D721Med (cell line): ENCODE measurements around the gene EMILIN1.
"Not testable (repeated sequence)": the region's sequence is repeated elsewhere in the genome, so short reads cannot be mapped to it uniquely, and the experiment has no call there.

Experiments
- DNase-seq: peaks from one replicate; pipeline ENCODE4 v3.0.0; 2011; ENCODE audit warnings: low spot score; ENCODE audit not compliant: insufficient read length
- FAIRE-seq: peaks from 2 replicates; lab custom pipeline; 2011; peaks lifted over from hg19 to GRCh38; lab: Jason Lieb, UNC
- CTCF ChIP-seq: IDR thresholded peaks from 2 replicates; pipeline ENCODE4 v1.5.1; 2012; ENCODE audit warnings: mild to moderate bottlenecking, control low read depth; ENCODE audit not compliant: insufficient read depth; ENCODE audit errors: missing control alignments

Gene EMILIN1

GRCh38 chr2:27073782-27074181 is 4.6 kb upstream of the EMILIN1 start:
- FAIRE-seq (no peak), DNase-seq (no peak)
- no peak for TF ChIP-seq CTCF

- no peak for DNase-seq
- FAIRE-seq = no peak
- TF ChIP-seq CTCF = no peak
These were observed 3.5 kb upstream of the EMILIN1 start for GRCh38 chr2:27074738-27075565.

GRCh38 chr2:27075566-27075871 is 2.9 kb upstream of the EMILIN1 start:
- DNase-seq, FAIRE-seq: not testable (repeated sequence)

DNA sequence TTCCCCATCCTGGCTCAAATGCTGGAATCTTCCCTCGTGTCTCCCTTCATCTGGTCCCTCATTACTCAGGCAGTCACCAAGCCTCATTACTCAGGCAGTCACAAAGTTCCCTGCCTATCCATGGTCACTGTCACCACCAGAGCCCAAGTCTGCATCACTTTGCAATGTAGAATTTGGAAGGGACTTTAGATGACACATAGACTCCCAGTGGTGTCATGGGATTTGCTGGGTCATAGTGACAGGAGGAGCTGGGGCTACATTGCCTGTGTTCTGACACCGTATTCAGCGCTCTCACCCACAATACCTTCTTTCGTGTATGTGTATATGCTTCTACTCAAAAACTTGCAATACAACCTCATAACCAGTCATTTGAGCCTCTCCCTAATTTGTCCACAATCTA is 2.1 kb upstream of the EMILIN1 start:
- no peak for FAIRE-seq
- TF ChIP-seq CTCF = no peak
- no peak for DNase-seq

GRCh38 chr2:27077231-27077630 is 1.2 kb upstream of the EMILIN1 start:
- no peak for DNase-seq
- FAIRE-seq = no peak
- no peak for TF ChIP-seq CTCF

DNA sequence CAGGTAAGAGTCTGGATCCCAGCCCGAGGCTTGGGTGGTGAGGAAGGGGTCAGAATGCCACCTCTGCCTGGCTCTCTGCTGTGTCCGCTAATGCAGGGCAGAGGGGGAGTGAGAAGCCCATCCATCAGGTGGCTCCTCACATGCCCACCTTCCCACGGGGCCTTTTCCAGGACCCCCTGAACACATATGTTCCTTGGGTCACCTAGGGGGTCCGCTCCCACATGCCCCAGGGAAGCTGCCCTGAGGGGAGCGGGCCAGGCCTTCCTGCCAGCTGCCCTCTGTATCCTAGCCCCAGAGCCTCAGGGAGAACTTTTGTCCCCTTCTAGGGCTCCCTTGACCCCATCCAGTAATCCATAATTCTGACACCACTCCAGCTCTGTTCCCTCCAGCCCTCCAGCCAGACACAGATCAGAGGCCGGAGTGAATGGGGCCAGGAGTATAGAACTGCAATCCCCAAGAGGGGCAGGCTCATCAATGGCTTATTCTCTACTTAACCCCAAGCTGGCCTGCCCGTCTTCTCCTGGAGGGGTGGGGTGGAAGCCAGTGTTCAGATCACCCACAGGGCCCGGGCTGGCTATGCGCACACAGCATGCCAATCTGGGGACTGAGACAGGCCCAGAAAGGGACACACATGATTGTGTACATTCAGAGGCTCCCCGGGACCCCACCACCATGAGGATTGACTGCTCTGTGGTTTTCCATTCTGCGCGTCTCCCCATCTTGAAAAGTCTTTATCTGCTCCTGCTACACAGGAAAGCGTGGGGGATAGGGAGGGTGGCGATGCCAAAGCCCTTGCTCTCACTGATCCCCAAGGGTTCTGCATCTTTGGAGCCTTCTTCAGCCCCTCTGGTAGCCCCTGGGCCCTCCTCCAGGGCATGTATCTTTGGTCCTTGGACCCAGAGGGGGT is 1.1 kb downstream of the EMILIN1 start:
- TF ChIP-seq CTCF = no peak
- DNase-seq (peak; percentile 78), FAIRE-seq (no peak)

DNA sequence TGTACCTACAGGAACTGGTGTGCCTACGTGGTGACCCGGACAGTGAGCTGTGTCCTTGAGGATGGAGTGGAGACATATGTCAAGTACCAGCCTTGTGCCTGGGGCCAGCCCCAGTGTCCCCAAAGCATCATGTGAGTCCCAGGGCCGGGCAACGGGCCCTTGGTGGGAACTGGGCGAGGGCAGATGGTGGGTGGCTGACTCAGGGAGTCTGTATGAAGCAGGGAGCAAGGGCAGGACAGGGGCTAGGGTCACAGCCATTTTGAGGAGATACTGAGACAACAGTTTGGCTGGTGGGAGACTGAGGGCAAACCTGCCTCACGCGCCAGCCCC is 1.7 kb downstream of the EMILIN1 start:
- DNase-seq (no peak), FAIRE-seq (no peak)
- TF ChIP-seq CTCF = no peak
